ENCODE data around the gene ATXN7L3B. TPM values are rescaled to one million over a fixed set of nuclear protein-coding genes. Genes with fewer than 3 reads are reported as not detected.

The ATXN7L3B gene
- total RNA-seq, 1 donor from 2014 or later: 31.3 TPM

GRCh38 chr12:74539261-74539660, 1.6 kb downstream of the ATXN7L3B start:
- Histone ChIP-seq H3K9me3 (no peaks in the 10 kb centered on the region), H3K27ac (no peak overlapping the region), H3K27me3 (ENCODE audit: low read depth) (no peaks in the 10 kb centered on the region), H3K4me1 (peaks cover 44% of the 10 kb centered on the region), H3K36me3 (peaks cover 10% of the 10 kb centered on the region), H3K4me3 (peak overlapping the region; percentile 70)
- ATAC-seq: no peak
- intact Hi-C loops (cut with DNase I): no loop called here
- DNase-seq: no peak
- TF ChIP-seq CTCF (IDR thresholded peaks at IDR 0.05): no peak

GRCh38 chr12:74539765-74540526, 2.3 kb downstream of the ATXN7L3B start:
- Histone ChIP-seq H3K36me3 (peaks cover 10% of the 10 kb centered on the region), H3K27me3 (ENCODE audit: low read depth) (no peaks in the 10 kb centered on the region), H3K4me1 (peaks cover 44% of the 10 kb centered on the region), H3K9me3 (no peaks in the 10 kb centered on the region), H3K4me3 (peak overlapping the region; percentile 70), H3K27ac (no peak overlapping the region)
- DNase-seq (no peak), ATAC-seq (no peak)
- TF ChIP-seq CTCF (IDR thresholded peaks at IDR 0.05): no peak
- intact Hi-C loops (cut with DNase I): no loop called here

GRCh38 chr12:74541074-74541473, 3.4 kb downstream of the ATXN7L3B start:
- Histone ChIP-seq H3K36me3 (peaks cover 10% of the 10 kb centered on the region), H3K4me1 (peaks cover 44% of the 10 kb centered on the region), H3K4me3 (no peak overlapping the region), H3K27me3 (ENCODE audit: low read depth) (no peaks in the 10 kb centered on the region), H3K27ac (no peak overlapping the region), H3K9me3 (no peaks in the 10 kb centered on the region)
- DNase-seq: no peak
- no peak for TF ChIP-seq CTCF (IDR thresholded peaks at IDR 0.05)
- ATAC-seq: no peak
- intact Hi-C loops (cut with DNase I): no loop called here

- Histone ChIP-seq H3K27ac (no peak overlapping the region), H3K4me1 (no peaks in the 10 kb centered on the region), H3K9me3 (no peaks in the 10 kb centered on the region), H3K27me3 (ENCODE audit: low read depth) (no peaks in the 10 kb centered on the region), H3K4me3 (no peak overlapping the region), H3K36me3 (peaks cover 2% of the 10 kb centered on the region)
- TF ChIP-seq CTCF (IDR thresholded peaks at IDR 0.05): no peak
- ATAC-seq: no peak
- intact Hi-C loops (cut with DNase I): no loop called here
- DNase-seq: no peak
Measured at GRCh38 chr12:74547249-74547648, 9.6 kb downstream of the ATXN7L3B start.

GRCh38 chr12:74551291-74551690, 13.7 kb downstream of the ATXN7L3B start:
- intact Hi-C loops (cut with DNase I): no loop called here
- Histone ChIP-seq H3K27me3 (ENCODE audit: low read depth) (no peaks in the 10 kb centered on the region), H3K4me3 (no peak overlapping the region), H3K4me1 (no peaks in the 10 kb centered on the region), H3K36me3 (no peaks in the 10 kb centered on the region), H3K27ac (no peak overlapping the region), H3K9me3 (no peaks in the 10 kb centered on the region)
- no peak for TF ChIP-seq CTCF (IDR thresholded peaks at IDR 0.05)
- DNase-seq (no peak), ATAC-seq (no peak)
